Glutamatergic neuron (in vitro differentiated cells): ENCODE measurements around the gene MGAT5B. TPM values are rescaled to one million over a fixed set of nuclear protein-coding genes. Genes with fewer than 3 reads are reported as not detected.

ENCODE experiments used
- DNase-seq: peaks from one replicate; pipeline ENCODE4 v3.0.0; 2022
- H3K27ac Mint-ChIP-seq: one replicate; pipeline ENCODE4 v1.8.0; 2020; ENCODE audit warnings: mild to moderate bottlenecking, mixed read lengths, inconsistent platforms; ENCODE audit not compliant: unreplicated experiment
- H3K27me3 Mint-ChIP-seq: one replicate; pipeline ENCODE4 v1.8.0; 2020; ENCODE audit warnings: mild to moderate bottlenecking, moderate library complexity, mixed read lengths, inconsistent platforms; ENCODE audit not compliant: unreplicated experiment
- H3K36me3 Mint-ChIP-seq: one replicate; pipeline ENCODE4 v1.8.0; 2020; ENCODE audit warnings: mild to moderate bottlenecking, mixed read lengths, inconsistent platforms; ENCODE audit not compliant: unreplicated experiment
- H3K4me1 Mint-ChIP-seq: one replicate; pipeline ENCODE4 v1.8.0; 2020; ENCODE audit warnings: mild to moderate bottlenecking, low read depth, mixed read lengths, inconsistent platforms; ENCODE audit not compliant: unreplicated experiment
- H3K4me3 Mint-ChIP-seq: one replicate; pipeline ENCODE4 v1.8.0; 2020; ENCODE audit warnings: mild to moderate bottlenecking, mixed read lengths, inconsistent platforms; ENCODE audit not compliant: unreplicated experiment
- H3K9me3 Mint-ChIP-seq: one replicate; pipeline ENCODE4 v1.8.0; 2020; ENCODE audit warnings: mild to moderate bottlenecking, moderate library complexity, mixed read lengths, inconsistent platforms; ENCODE audit not compliant: unreplicated experiment
- CTCF ChIP-seq: fragments of 200-600 bp; sonication (generic); IDR thresholded peaks from one replicate; pipeline ENCODE4 v1.5.0; 2021; ENCODE audit not compliant: partially characterized antibody, unreplicated experiment
- total RNA-seq: library from RNA; stranded (reverse); fragmentation: NEBNext Ultra II Directional; extraction: Animal tissue kit (Norgen Biotek cat#: 25700); gene quantifications from one replicate; pipeline ENCODE4 v1.2.1, GENCODE V29; 2021; ENCODE audit not compliant: unreplicated experiment

The MGAT5B gene
- total RNA-seq, 1 donor from 2014 or later, result 22.9 TPM

- Mint-ChIP-seq H3K9me3 (no peaks in the 10 kb centered on the region), H3K4me1 (peaks cover 18% of the 10 kb centered on the region), H3K27ac (no peak overlapping the region), H3K4me3 (no peak overlapping the region), H3K27me3 (peaks cover 2% of the 10 kb centered on the region), H3K36me3 (no peaks in the 10 kb centered on the region)
- DNase-seq, result no peak
- no peak for TF ChIP-seq CTCF
These were observed 18.2 kb downstream of the MGAT5B start for GRCh38 chr17:76886395-76886794.

GRCh38 chr17:76887802-76888201 lies 19.6 kb downstream of the MGAT5B start:
- no peak for TF ChIP-seq CTCF
- Mint-ChIP-seq H3K27ac (no peak overlapping the region), H3K4me3 (no peak overlapping the region), H3K4me1 (peaks cover 18% of the 10 kb centered on the region), H3K36me3 (no peaks in the 10 kb centered on the region), H3K27me3 (peaks cover 2% of the 10 kb centered on the region), H3K9me3 (no peaks in the 10 kb centered on the region)
- DNase-seq, result no peak

GRCh38 chr17:76888661-76889060 lies 20.5 kb downstream of the MGAT5B start:
- Mint-ChIP-seq H3K4me1 (peaks cover 18% of the 10 kb centered on the region), H3K4me3 (no peak overlapping the region), H3K27me3 (peaks cover 2% of the 10 kb centered on the region), H3K27ac (no peak overlapping the region), H3K9me3 (no peaks in the 10 kb centered on the region), H3K36me3 (no peaks in the 10 kb centered on the region)
- TF ChIP-seq CTCF, result peak; percentile 39
- peak; percentile 58 for DNase-seq

GRCh38 chr17:76889323-76889722 lies 21.1 kb downstream of the MGAT5B start:
- no peak for TF ChIP-seq CTCF
- Mint-ChIP-seq H3K4me1 (peaks cover 18% of the 10 kb centered on the region), H3K27me3 (peaks cover 2% of the 10 kb centered on the region), H3K27ac (no peak overlapping the region), H3K36me3 (no peaks in the 10 kb centered on the region), H3K9me3 (no peaks in the 10 kb centered on the region), H3K4me3 (no peak overlapping the region)
- no peak for DNase-seq

- Mint-ChIP-seq H3K4me3 (no peak overlapping the region), H3K4me1 (peaks cover 10% of the 10 kb centered on the region), H3K36me3 (no peaks in the 10 kb centered on the region), H3K9me3 (no peaks in the 10 kb centered on the region), H3K27me3 (peaks cover 1% of the 10 kb centered on the region), H3K27ac (no peak overlapping the region)
- no peak for DNase-seq
- TF ChIP-seq CTCF, result no peak
These were observed 24.1 kb downstream of the MGAT5B start for GRCh38 chr17:76892329-76892728.
